ENCODE measurements around the gene PRKCE.

- TF ChIP-seq CTCF (IDR thresholded peaks at IDR 0.05): no peak
- no peak for TF ChIP-seq POLR2A (IDR thresholded peaks at IDR 0.05)
These were observed 514.4 kb downstream of the PRKCE start for GRCh38 chr2:46165916-46166315.
